WERI-Rb-1 (cell line): Measurements from ENCODE around the gene CRIP3.

Source experiments
- DNase-seq: peaks from one replicate; pipeline ENCODE4 v3.0.0-alpha.2; 2020
- H3K27ac ChIP-seq: fragments of 250-450 bp; sonication (Bioruptor Pico); 2 replicates; pipeline ENCODE4 v1.5.1; 2020; ENCODE audit warnings: mild to moderate bottlenecking, moderate library complexity
- H3K27me3 ChIP-seq: fragments of 250-450 bp; sonication (Bioruptor Pico); 2 replicates; pipeline ENCODE4 v1.5.1; 2021; ENCODE audit warnings: mild to moderate bottlenecking, low read depth, moderate library complexity; ENCODE audit not compliant: insufficient read depth, severe bottlenecking
- H3K36me3 ChIP-seq: fragments of 250-450 bp; sonication (Bioruptor Pico); 2 replicates; pipeline ENCODE4 v1.5.1; 2020; ENCODE audit warnings: mild to moderate bottlenecking, moderate library complexity
- H3K4me3 ChIP-seq: 2 replicates; pipeline ENCODE4 v1.5.1; 2011; ENCODE audit warnings: low read depth, mild to moderate bottlenecking, control low read depth, low read length
- H3K9me3 ChIP-seq: fragments of 250-450 bp; sonication (Bioruptor Pico); 2 replicates; pipeline ENCODE4 v1.5.1; 2021; ENCODE audit warnings: mild to moderate bottlenecking, moderate library complexity; ENCODE audit not compliant: severe bottlenecking
- CTCF ChIP-seq: IDR thresholded peaks from 2 replicates; pipeline ENCODE4 v1.5.1; 2011; ENCODE audit warnings: low read depth, mild to moderate bottlenecking, control low read depth, inconsistent platforms, low read length

Gene CRIP3

GRCh38 chr6:43263314-43264178, 45.1 kb downstream of the CRIP3 start:
- H3K27ac ChIP-seq = no peak overlapping the region
- TF ChIP-seq CTCF = peak; percentile 100
- H3K36me3 ChIP-seq = no peaks in the 10 kb centered on the region
- H3K4me3 ChIP-seq = no peak overlapping the region
- H3K9me3 ChIP-seq = no peaks in the 10 kb centered on the region
- peak; percentile 95 for DNase-seq
- no peaks in the 10 kb centered on the region for H3K27me3 ChIP-seq

GRCh38 chr6:43262780-43263313, 45.8 kb downstream of the CRIP3 start:
- no peak for DNase-seq
- no peak for TF ChIP-seq CTCF

GRCh38 chr6:43262000-43262779, 46.4 kb downstream of the CRIP3 start:
- Histone ChIP-seq H3K27ac (no peak overlapping the region), H3K27me3 (no peaks in the 10 kb centered on the region), H3K9me3 (no peaks in the 10 kb centered on the region), H3K36me3 (no peaks in the 10 kb centered on the region), H3K4me3 (no peak overlapping the region)
- no peak for DNase-seq
- no peak for TF ChIP-seq CTCF

More at GRCh38 chr6:43262780-43263313, 45.8 kb downstream of the CRIP3 start:
- no peaks in the 10 kb centered on the region for H3K27me3 ChIP-seq
- no peak overlapping the region for H3K4me3 ChIP-seq
- H3K27ac ChIP-seq = no peak overlapping the region
- H3K36me3 ChIP-seq = no peaks in the 10 kb centered on the region
- H3K9me3 ChIP-seq = no peaks in the 10 kb centered on the region

- H3K9me3 ChIP-seq = no peaks in the 10 kb centered on the region
- no peaks in the 10 kb centered on the region for H3K36me3 ChIP-seq
- H3K27me3 ChIP-seq = no peaks in the 10 kb centered on the region
- H3K4me3 ChIP-seq = no peak overlapping the region
- H3K27ac ChIP-seq = no peak overlapping the region
- DNase-seq = no peak
- TF ChIP-seq CTCF = no peak
Measured at GRCh38 chr6:43261198-43261597, 47.4 kb downstream of the CRIP3 start.

GRCh38 chr6:43260791-43261190, 47.8 kb downstream of the CRIP3 start:
- H3K27ac ChIP-seq = no peak overlapping the region
- H3K9me3 ChIP-seq = no peaks in the 10 kb centered on the region
- H3K27me3 ChIP-seq = no peaks in the 10 kb centered on the region
- no peak overlapping the region for H3K4me3 ChIP-seq
- no peaks in the 10 kb centered on the region for H3K36me3 ChIP-seq
- no peak for DNase-seq
- no peak for TF ChIP-seq CTCF
